ENCODE data around the gene ADIPOR2.

DNA sequence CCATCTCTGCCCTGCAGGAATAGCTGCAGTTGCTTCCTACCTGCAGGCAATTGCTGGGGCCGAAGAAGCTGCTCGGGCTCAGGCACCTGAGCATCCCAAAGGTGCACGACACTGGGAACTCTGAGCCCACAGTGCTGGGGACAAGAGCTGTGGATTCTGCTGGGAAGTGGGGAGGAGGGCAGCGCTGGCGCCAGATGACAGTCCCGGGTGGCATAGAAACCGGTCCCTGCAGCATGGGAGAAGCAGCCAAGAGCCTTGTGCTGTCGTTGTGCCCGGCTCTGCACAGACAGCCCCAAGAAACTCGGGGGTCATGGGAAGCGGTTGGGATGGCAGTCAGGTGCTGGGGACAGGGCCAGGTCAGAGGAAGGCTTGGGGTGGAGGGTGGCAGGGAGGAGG is 130.0 kb downstream of the ADIPOR2 start:
- TF ChIP-seq, protein P1, sequence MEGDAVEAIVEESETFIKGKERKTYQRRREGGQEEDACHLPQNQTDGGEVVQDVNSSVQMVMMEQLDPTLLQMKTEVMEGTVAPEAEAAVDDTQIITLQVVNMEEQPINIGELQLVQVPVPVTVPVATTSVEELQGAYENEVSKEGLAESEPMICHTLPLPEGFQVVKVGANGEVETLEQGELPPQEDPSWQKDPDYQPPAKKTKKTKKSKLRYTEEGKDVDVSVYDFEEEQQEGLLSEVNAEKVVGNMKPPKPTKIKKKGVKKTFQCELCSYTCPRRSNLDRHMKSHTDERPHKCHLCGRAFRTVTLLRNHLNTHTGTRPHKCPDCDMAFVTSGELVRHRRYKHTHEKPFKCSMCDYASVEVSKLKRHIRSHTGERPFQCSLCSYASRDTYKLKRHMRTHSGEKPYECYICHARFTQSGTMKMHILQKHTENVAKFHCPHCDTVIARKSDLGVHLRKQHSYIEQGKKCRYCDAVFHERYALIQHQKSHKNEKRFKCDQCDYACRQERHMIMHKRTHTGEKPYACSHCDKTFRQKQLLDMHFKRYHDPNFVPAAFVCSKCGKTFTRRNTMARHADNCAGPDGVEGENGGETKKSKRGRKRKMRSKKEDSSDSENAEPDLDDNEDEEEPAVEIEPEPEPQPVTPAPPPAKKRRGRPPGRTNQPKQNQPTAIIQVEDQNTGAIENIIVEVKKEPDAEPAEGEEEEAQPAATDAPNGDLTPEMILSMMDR (IDR thresholded peaks at IDR 0.05) = no peak
- TF ChIP-seq POLR2A (IDR thresholded peaks at IDR 0.05) = no peak

Data from lower leg skin (tissue), 3 donors.